Stomach (tissue), 4 donors: ENCODE data around the gene ARRDC5.

Experiments
- CTCF ChIP-seq, 7 experiments: fragments of 450-650 bp in 4 of 7; fragments of 200-600 bp in 3 of 7; sonication (generic) in 3 of 7; IDR thresholded peaks; one replicate each; pipeline ENCODE4 v1.5.1; 2016 to 2019; ENCODE audit warnings: antibody characterized with exemption in 7 of 7, control low read depth in 2 of 7, mild to moderate bottlenecking in 1 of 7
- EP300 ChIP-seq: sonication (generic); formaldehyde crosslinking; IDR thresholded peaks from one replicate; pipeline ENCODE4 v1.6.1; 2017; ENCODE audit warnings: antibody characterized with exemption
- POLR2A ChIP-seq, 4 donors: fragments of 450-650 bp; IDR thresholded peaks; one replicate each; pipeline ENCODE4 v1.6.1; 2016; ENCODE audit warnings: antibody characterized with exemption in 4 of 4, control low read depth in 2 of 4, mild to moderate bottlenecking in 1 of 4, moderate library complexity in 1 of 4
- POLR2AphosphoS5 ChIP-seq, 3 donors: sonication (generic); formaldehyde crosslinking; IDR thresholded peaks; one replicate each; pipeline ENCODE4 v1.6.1; 2016; ENCODE audit warnings: antibody characterized with exemption in 3 of 3

- TF ChIP-seq CTCF (IDR thresholded peaks at IDR 0.05) = no peak
- TF ChIP-seq POLR2A (IDR thresholded peaks at IDR 0.05) = no peak
- TF ChIP-seq EP300 = no peak
- TF ChIP-seq POLR2AphosphoS5 (IDR thresholded peaks at IDR 0.05) = no peak
These were observed 20.6 kb upstream of the ARRDC5 start for GRCh38 chr19:4923276-4923747.
